Tibial nerve (tissue), 4 donors: ENCODE data around the gene RASGRF1.

ENCODE experiments used
- EP300 ChIP-seq, 2 donors: sonication (generic); formaldehyde crosslinking; IDR thresholded peaks; one replicate each; pipeline ENCODE4 v1.6.1; 2017; ENCODE audit warnings: antibody characterized with exemption in 2 of 2, mild to moderate bottlenecking in 1 of 2
- POLR2A ChIP-seq, 2 donors: fragments of 450-650 bp; IDR thresholded peaks; one replicate each; pipeline ENCODE4 v1.6.1; 2017; ENCODE audit warnings: antibody characterized with exemption in 2 of 2, mild to moderate bottlenecking in 2 of 2, moderate library complexity in 2 of 2
- TF ChIP-seq, protein P1 (sequence below), 5 experiments: fragments of 200-600 bp in 3 of 5; fragments of 450-650 bp in 2 of 5; sonication (generic) in 3 of 5; IDR thresholded peaks; one replicate each; pipeline ENCODE4 v1.5.1; 2016 to 2019; ENCODE audit warnings: antibody characterized with exemption in 5 of 5, mild to moderate bottlenecking in 3 of 5, moderate library complexity in 2 of 5

DNA sequence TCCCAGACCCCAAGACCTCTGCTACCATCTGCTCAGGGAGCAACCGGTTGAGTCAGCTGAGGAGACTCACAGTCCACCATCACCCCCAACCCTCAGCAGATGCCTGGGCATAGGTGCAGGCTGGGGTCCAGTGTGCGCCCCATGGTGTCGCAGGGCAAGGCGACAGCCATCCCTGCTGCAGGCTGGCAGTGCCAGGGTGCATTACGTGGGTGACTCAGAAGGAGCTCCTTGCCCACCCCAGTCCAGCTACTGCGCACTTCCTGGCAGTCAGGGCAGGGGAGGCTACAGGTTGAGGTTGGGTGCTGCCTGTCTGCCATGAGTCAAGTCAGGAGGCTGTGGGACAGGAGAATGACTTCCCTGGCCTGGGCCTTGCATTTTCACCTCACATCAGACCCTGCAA, 33.5 kb downstream of the RASGRF1 start:
- TF ChIP-seq EP300 (IDR thresholded peaks at IDR 0.05) (no peak), POLR2A (IDR thresholded peaks at IDR 0.05) (no peak)
- TF ChIP-seq, protein P1, sequence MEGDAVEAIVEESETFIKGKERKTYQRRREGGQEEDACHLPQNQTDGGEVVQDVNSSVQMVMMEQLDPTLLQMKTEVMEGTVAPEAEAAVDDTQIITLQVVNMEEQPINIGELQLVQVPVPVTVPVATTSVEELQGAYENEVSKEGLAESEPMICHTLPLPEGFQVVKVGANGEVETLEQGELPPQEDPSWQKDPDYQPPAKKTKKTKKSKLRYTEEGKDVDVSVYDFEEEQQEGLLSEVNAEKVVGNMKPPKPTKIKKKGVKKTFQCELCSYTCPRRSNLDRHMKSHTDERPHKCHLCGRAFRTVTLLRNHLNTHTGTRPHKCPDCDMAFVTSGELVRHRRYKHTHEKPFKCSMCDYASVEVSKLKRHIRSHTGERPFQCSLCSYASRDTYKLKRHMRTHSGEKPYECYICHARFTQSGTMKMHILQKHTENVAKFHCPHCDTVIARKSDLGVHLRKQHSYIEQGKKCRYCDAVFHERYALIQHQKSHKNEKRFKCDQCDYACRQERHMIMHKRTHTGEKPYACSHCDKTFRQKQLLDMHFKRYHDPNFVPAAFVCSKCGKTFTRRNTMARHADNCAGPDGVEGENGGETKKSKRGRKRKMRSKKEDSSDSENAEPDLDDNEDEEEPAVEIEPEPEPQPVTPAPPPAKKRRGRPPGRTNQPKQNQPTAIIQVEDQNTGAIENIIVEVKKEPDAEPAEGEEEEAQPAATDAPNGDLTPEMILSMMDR (IDR thresholded peaks at IDR 0.05): no peak
